SK-N-SH treated with all-trans-retinoic acid at 6 μM for 48 hours (cell line): ENCODE measurements around the gene PEX11G.

Experiments used
- ARNTL ChIP-seq: fragments of 450-650 bp; formaldehyde crosslinking; IDR thresholded peaks from 2 replicates; pipeline ENCODE4 v1.5.0; 2020; ENCODE audit warnings: low read depth, mild to moderate bottlenecking, moderate library complexity, borderline replicate concordance
- BACH2 ChIP-seq: fragments of 250-450 bp; sonication (Bioruptor Pico); IDR thresholded peaks from 2 replicates; pipeline ENCODE4 v1.9.0; 2021; ENCODE audit warnings: mild to moderate bottlenecking, borderline replicate concordance
- GLIS3 ChIP-seq: fragments of 250-450 bp; sonication (Bioruptor Pico); IDR thresholded peaks from 2 replicates; pipeline ENCODE4 v1.5.0; 2020; ENCODE audit warnings: mild to moderate bottlenecking, moderate library complexity
- ISL1 ChIP-seq: fragments of 250-450 bp; sonication (Bioruptor Pico); IDR thresholded peaks from 2 replicates; pipeline ENCODE4 v2.1.2; 2022; ENCODE audit warnings: mild to moderate bottlenecking, moderate library complexity
- OSR1 ChIP-seq: fragments of 250-450 bp; sonication (Bioruptor Pico); IDR thresholded peaks from 2 replicates; pipeline ENCODE4 v1.8.0; 2022; ENCODE audit warnings: moderate library complexity, mild to moderate bottlenecking, inconsistent platforms
- RARB ChIP-seq: fragments of 250-450 bp; sonication (Bioruptor Pico); IDR thresholded peaks from 2 replicates; pipeline ENCODE4 v1.8.0; 2021; ENCODE audit warnings: mild to moderate bottlenecking, moderate library complexity
- TCF4 ChIP-seq: fragments of 250-450 bp; sonication (Bioruptor Pico); IDR thresholded peaks from 2 replicates; pipeline ENCODE4 v1.8.0; 2021; ENCODE audit warnings: mild to moderate bottlenecking, moderate library complexity, borderline replicate concordance
- ZC3H10 ChIP-seq: fragments of 250-450 bp; sonication (Bioruptor Pico); IDR thresholded peaks from 2 replicates; pipeline ENCODE4 v1.5.1; 2021; ENCODE audit warnings: mild to moderate bottlenecking, moderate library complexity
- ZFP3 ChIP-seq: fragments of 250-450 bp; sonication (Bioruptor Pico); IDR thresholded peaks from 2 replicates; pipeline ENCODE4 v1.5.0; 2020; ENCODE audit warnings: mild to moderate bottlenecking, moderate library complexity
- ZFP30 ChIP-seq: fragments of 450-650 bp; formaldehyde crosslinking; IDR thresholded peaks from 2 replicates; pipeline ENCODE4 v1.5.0; 2022; ENCODE audit warnings: mild to moderate bottlenecking, moderate library complexity
- ZNF565 ChIP-seq: fragments of 450-650 bp; formaldehyde crosslinking; conservative IDR thresholded peaks from 2 replicates; pipeline ENCODE4 v1.5.0; 2020; ENCODE audit warnings: low read depth, mild to moderate bottlenecking, moderate library complexity
- ZNF8 ChIP-seq: fragments of 450-650 bp; formaldehyde crosslinking; IDR thresholded peaks from 2 replicates; pipeline ENCODE4 v1.5.0; 2020; ENCODE audit warnings: mild to moderate bottlenecking, moderate library complexity
- TF ChIP-seq, protein P1 (sequence below): fragments of 250-450 bp; sonication (Bioruptor Pico); IDR thresholded peaks from 2 replicates; pipeline ENCODE4 v1.8.0; 2020; ENCODE audit warnings: mild to moderate bottlenecking, moderate library complexity, borderline replicate concordance

DNA sequence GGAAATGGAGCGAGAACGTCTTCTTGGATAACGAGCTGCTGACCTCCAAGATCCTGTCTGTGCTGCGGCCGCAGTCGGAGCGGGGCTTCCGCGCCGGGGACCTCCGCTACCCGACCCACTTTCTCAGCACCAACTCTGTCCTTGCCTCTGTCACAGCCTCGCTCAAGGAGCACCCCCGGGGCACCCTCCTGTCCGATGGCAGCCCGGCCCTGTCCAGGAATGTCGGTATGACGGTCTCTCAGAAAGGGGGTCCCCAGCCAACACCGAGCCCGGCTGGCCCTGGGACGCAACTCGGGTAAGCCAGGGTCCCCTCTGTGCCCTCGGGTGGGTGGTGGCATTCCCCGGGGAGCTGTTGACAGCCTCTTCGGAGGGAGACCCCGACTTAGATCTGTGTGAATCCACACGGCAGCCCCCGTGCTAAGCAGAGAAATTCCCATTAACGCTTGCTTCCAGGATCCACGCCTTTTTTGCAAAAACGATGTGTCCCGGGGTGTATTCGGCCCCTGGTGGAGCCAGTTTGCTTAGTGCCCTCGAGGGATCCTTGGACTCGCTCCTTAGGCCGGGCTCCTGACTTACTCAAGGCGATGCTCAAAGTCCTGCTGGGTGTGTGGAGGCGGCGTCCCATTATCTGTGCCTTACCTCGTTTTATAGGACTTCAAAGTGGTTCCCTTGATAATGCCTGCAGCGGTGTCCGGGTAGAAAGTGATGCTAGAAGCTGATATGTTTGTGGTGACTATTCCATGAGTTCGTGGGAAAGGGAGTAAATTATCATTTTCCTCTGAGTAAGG, 48.5 kb downstream of the PEX11G start:
- TF ChIP-seq, protein P1, sequence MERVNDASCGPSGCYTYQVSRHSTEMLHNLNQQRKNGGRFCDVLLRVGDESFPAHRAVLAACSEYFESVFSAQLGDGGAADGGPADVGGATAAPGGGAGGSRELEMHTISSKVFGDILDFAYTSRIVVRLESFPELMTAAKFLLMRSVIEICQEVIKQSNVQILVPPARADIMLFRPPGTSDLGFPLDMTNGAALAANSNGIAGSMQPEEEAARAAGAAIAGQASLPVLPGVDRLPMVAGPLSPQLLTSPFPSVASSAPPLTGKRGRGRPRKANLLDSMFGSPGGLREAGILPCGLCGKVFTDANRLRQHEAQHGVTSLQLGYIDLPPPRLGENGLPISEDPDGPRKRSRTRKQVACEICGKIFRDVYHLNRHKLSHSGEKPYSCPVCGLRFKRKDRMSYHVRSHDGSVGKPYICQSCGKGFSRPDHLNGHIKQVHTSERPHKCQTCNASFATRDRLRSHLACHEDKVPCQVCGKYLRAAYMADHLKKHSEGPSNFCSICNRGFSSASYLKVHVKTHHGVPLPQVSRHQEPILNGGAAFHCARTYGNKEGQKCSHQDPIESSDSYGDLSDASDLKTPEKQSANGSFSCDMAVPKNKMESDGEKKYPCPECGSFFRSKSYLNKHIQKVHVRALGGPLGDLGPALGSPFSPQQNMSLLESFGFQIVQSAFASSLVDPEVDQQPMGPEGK (CRISPR knock-in tag): no peak
- no peak for TF ChIP-seq ZFP3 (CRISPR knock-in tag)
- no peak for TF ChIP-seq OSR1 (CRISPR knock-in tag)
- TF ChIP-seq GLIS3 (CRISPR knock-in tag): no peak
- TF ChIP-seq TCF4 (CRISPR knock-in tag): no peak
- TF ChIP-seq ZFP30: no peak
- TF ChIP-seq BACH2 (CRISPR knock-in tag): no peak
- TF ChIP-seq ISL1 (CRISPR knock-in tag): no peak
- TF ChIP-seq RARB (CRISPR knock-in tag): no peak
- no peak for TF ChIP-seq ZNF8 (CRISPR knock-in tag)
- TF ChIP-seq ZNF565 (CRISPR knock-in tag): no peak
- TF ChIP-seq ARNTL (CRISPR knock-in tag): no peak
- no peak for TF ChIP-seq ZC3H10 (CRISPR knock-in tag)
